Astrocyte (in vitro differentiated cells and primary cell): ENCODE measurements around the gene ZNF835. TPM values are rescaled to one million over a fixed set of nuclear protein-coding genes. Genes with fewer than 3 reads are reported as not detected.

Source experiments
- DNase-seq: peaks from one replicate; pipeline ENCODE4 v3.0.0-alpha.2; 2010; ENCODE audit warnings: low read depth
- FAIRE-seq: peaks from 2 replicates; lab custom pipeline; 2011; peaks lifted over from hg19 to GRCh38; lab: Jason Lieb, UNC
- H2AFZ ChIP-seq: 2 replicates; pipeline ENCODE4 v1.6.0; 2012; ENCODE audit warnings: low read depth, low read length, inconsistent platforms
- H3K27ac ChIP-seq: 2 replicates; pipeline ENCODE4 v1.5.1; 2011; ENCODE audit warnings: low read depth, low read length, inconsistent platforms
- H3K27me3 ChIP-seq: 2 replicates; pipeline ENCODE4 v1.6.0; 2011; ENCODE audit warnings: low read length, inconsistent platforms; ENCODE audit not compliant: insufficient read depth
- H3K36me3 ChIP-seq: 2 replicates; pipeline ENCODE4 v1.5.1; 2011; ENCODE audit warnings: low read length, inconsistent platforms; ENCODE audit not compliant: insufficient read depth
- H3K4me1 ChIP-seq: 2 replicates; pipeline ENCODE4 v1.5.1; 2011; ENCODE audit warnings: low read length, inconsistent platforms; ENCODE audit not compliant: insufficient read depth
- H3K4me2 ChIP-seq: 2 replicates; pipeline ENCODE4 v1.6.0; 2012; ENCODE audit warnings: low read length, inconsistent platforms
- H3K4me3 ChIP-seq: 2 replicates; pipeline ENCODE4 v1.5.1; 2011; ENCODE audit warnings: low read depth, mild to moderate bottlenecking, low read length, inconsistent platforms; ENCODE audit not compliant: insufficient read depth
- H3K79me2 ChIP-seq: 2 replicates; pipeline ENCODE4 v1.6.0; 2012; ENCODE audit warnings: mild to moderate bottlenecking, low read length, inconsistent platforms; ENCODE audit not compliant: insufficient read depth
- H3K9ac ChIP-seq: 2 replicates; pipeline ENCODE4 v1.6.0; 2012; ENCODE audit warnings: mild to moderate bottlenecking, low read length, inconsistent platforms
- H3K9me3 ChIP-seq: 2 replicates; pipeline ENCODE4 v1.5.1; 2012; ENCODE audit warnings: low read depth, mild to moderate bottlenecking, low read length, inconsistent platforms; ENCODE audit not compliant: insufficient read depth
- H4K20me1 ChIP-seq: 2 replicates; pipeline ENCODE4 v1.6.0; 2012; ENCODE audit warnings: low read length, inconsistent platforms; ENCODE audit not compliant: insufficient read depth
- H3K27ac Mint-ChIP-seq: one replicate; pipeline ENCODE4 v1.8.0; 2021; ENCODE audit warnings: mild to moderate bottlenecking, mixed read lengths; ENCODE audit not compliant: unreplicated experiment
- H3K27me3 Mint-ChIP-seq: one replicate; pipeline ENCODE4 v1.8.0; 2021; ENCODE audit warnings: low read depth, mixed read lengths; ENCODE audit not compliant: unreplicated experiment
- H3K36me3 Mint-ChIP-seq: one replicate; pipeline ENCODE4 v1.8.0; 2021; ENCODE audit warnings: low read depth, mixed read lengths; ENCODE audit not compliant: unreplicated experiment
- H3K4me1 Mint-ChIP-seq: one replicate; pipeline ENCODE4 v1.8.0; 2021; ENCODE audit warnings: low read depth, mixed read lengths; ENCODE audit not compliant: unreplicated experiment
- H3K4me3 Mint-ChIP-seq: one replicate; pipeline ENCODE4 v1.8.0; 2021; ENCODE audit warnings: mild to moderate bottlenecking, moderate library complexity, mixed read lengths; ENCODE audit not compliant: unreplicated experiment
- H3K9me3 Mint-ChIP-seq: one replicate; pipeline ENCODE4 v1.8.0; 2021; ENCODE audit warnings: mild to moderate bottlenecking, mixed read lengths; ENCODE audit not compliant: unreplicated experiment
- EZH2 ChIP-seq: IDR thresholded peaks from 2 replicates; pipeline ENCODE4 v1.6.1; 2012; ENCODE audit warnings: mild to moderate bottlenecking, low read length, inconsistent platforms; ENCODE audit not compliant: insufficient read depth
- total RNA-seq: library from RNA; stranded (reverse); gene quantifications from 2 replicates; pipeline ENCODE4 v1.2.1, GENCODE V29; 2021
- TF ChIP-seq, protein P1 (sequence below): IDR thresholded peaks from 2 replicates; pipeline ENCODE4 v1.5.1; 2011; ENCODE audit warnings: low read depth, mild to moderate bottlenecking, inconsistent platforms, low read length, moderate library complexity; ENCODE audit not compliant: insufficient read depth

Gene ZNF835
- total RNA-seq, 1 donor from 2014 or later, result not detected

DNA sequence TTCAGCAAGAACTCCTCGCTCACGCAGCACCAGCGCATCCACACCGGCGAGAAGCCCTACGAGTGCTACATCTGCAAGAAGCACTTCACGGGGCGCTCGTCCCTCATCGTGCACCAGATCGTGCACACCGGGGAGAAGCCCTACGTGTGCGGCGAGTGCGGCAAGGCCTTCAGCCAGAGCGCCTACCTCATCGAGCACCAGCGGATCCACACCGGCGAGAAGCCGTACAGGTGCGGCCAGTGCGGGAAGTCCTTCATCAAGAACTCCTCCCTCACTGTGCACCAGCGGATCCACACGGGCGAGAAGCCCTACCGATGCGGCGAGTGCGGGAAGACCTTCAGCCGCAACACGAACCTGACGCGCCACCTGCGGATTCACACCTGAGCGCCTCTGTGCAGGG lies 49.2 kb downstream of the ZNF835 start:
- no peak overlapping the region for H3K9ac ChIP-seq
- no peaks in the 10 kb centered on the region for H3K4me1 Mint-ChIP-seq
- peaks cover 22% of the 10 kb centered on the region for H3K9me3 ChIP-seq
- TF ChIP-seq, protein P1, sequence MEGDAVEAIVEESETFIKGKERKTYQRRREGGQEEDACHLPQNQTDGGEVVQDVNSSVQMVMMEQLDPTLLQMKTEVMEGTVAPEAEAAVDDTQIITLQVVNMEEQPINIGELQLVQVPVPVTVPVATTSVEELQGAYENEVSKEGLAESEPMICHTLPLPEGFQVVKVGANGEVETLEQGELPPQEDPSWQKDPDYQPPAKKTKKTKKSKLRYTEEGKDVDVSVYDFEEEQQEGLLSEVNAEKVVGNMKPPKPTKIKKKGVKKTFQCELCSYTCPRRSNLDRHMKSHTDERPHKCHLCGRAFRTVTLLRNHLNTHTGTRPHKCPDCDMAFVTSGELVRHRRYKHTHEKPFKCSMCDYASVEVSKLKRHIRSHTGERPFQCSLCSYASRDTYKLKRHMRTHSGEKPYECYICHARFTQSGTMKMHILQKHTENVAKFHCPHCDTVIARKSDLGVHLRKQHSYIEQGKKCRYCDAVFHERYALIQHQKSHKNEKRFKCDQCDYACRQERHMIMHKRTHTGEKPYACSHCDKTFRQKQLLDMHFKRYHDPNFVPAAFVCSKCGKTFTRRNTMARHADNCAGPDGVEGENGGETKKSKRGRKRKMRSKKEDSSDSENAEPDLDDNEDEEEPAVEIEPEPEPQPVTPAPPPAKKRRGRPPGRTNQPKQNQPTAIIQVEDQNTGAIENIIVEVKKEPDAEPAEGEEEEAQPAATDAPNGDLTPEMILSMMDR, result no peak
- TF ChIP-seq EZH2, result no peak
- H3K4me1 ChIP-seq, result no peaks in the 10 kb centered on the region
- H3K27ac Mint-ChIP-seq, result no peak overlapping the region
- no peak overlapping the region for H3K4me3 Mint-ChIP-seq
- no peaks in the 10 kb centered on the region for H3K27me3 ChIP-seq
- H3K4me2 ChIP-seq, result no peak overlapping the region
- H3K36me3 ChIP-seq, result peaks cover 5% of the 10 kb centered on the region
- peaks cover 5% of the 10 kb centered on the region for H4K20me1 ChIP-seq
- H3K27me3 Mint-ChIP-seq, result no peaks in the 10 kb centered on the region
- H3K79me2 ChIP-seq, result peaks cover 4% of the 10 kb centered on the region
- no peak overlapping the region for H2AFZ ChIP-seq
- H3K4me3 ChIP-seq, result no peak overlapping the region
- FAIRE-seq (no peak), DNase-seq (no peak)
- H3K9me3 Mint-ChIP-seq, result peaks cover 35% of the 10 kb centered on the region
- H3K36me3 Mint-ChIP-seq, result peaks cover 66% of the 10 kb centered on the region
- no peak overlapping the region for H3K27ac ChIP-seq

DNA sequence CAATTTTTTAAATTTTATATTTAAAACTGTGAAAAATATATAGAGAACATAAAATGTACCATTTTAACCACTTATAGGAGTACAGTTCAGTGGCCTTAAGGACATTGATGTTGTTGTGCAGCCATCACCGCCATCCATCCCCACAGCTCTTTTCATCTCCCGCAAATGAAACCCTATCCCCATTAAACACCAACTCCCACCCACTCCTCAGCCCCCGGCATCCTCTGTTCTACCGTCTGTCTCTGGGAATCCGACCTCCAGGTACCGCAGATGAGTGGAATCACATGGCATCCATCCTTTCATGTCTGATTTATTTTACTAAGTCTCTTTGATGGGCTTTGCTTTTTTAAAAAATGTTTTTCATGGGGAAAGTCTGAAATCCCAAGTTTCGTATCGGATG lies 52.4 kb downstream of the ZNF835 start:
- Histone ChIP-seq H3K36me3 (peaks cover 7% of the 10 kb centered on the region), H2AFZ (no peak overlapping the region), H3K27ac (no peak overlapping the region), H3K9ac (no peak overlapping the region), H3K4me1 (no peaks in the 10 kb centered on the region), H3K9me3 (peaks cover 13% of the 10 kb centered on the region), H4K20me1 (peaks cover 10% of the 10 kb centered on the region), H3K4me2 (no peak overlapping the region), H3K27me3 (no peaks in the 10 kb centered on the region), H3K79me2 (peaks cover 19% of the 10 kb centered on the region), H3K4me3 (no peak overlapping the region)
- DNase-seq, result no peak
- peaks cover 35% of the 10 kb centered on the region for H3K9me3 Mint-ChIP-seq
- H3K4me1 Mint-ChIP-seq, result no peaks in the 10 kb centered on the region
- H3K27ac Mint-ChIP-seq, result no peak overlapping the region
- H3K36me3 Mint-ChIP-seq, result peaks cover 64% of the 10 kb centered on the region
- no peak for FAIRE-seq
- H3K4me3 Mint-ChIP-seq, result no peak overlapping the region
- TF ChIP-seq, protein P1, result no peak
- no peak for TF ChIP-seq EZH2
- no peaks in the 10 kb centered on the region for H3K27me3 Mint-ChIP-seq

DNA sequence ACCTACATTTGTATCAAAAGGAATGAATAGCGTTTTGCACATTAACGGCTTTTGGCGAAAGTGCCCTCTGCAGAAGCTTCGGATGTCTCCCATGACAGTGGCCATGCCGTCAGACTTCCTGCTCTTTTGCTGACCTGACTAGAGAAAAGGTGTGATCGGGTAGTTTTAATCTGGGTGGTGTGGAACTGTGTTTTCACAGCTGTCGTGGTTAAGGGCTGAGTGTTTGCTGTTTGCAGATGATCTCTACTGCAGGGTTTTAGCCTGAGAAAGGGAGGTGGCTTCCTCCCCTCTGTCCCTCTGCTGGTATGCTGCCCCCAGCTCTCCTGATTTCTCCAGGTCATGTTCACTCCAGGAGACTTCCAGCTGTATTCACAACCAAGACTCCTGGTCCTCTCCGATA lies 54.0 kb downstream of the ZNF835 start:
- Histone ChIP-seq H3K9ac (no peak overlapping the region), H2AFZ (no peak overlapping the region), H3K4me1 (no peaks in the 10 kb centered on the region), H3K27me3 (no peaks in the 10 kb centered on the region), H3K79me2 (peaks cover 30% of the 10 kb centered on the region), H4K20me1 (peaks cover 20% of the 10 kb centered on the region), H3K9me3 (peaks cover 8% of the 10 kb centered on the region), H3K27ac (no peak overlapping the region), H3K4me2 (no peak overlapping the region), H3K4me3 (no peak overlapping the region), H3K36me3 (peaks cover 3% of the 10 kb centered on the region)
- FAIRE-seq (no peak), DNase-seq (no peak)
- TF ChIP-seq, protein P1, result no peak
- no peak for TF ChIP-seq EZH2
- Mint-ChIP-seq H3K9me3 (peaks cover 31% of the 10 kb centered on the region), H3K4me3 (no peak overlapping the region), H3K27me3 (no peaks in the 10 kb centered on the region), H3K4me1 (peaks cover 2% of the 10 kb centered on the region), H3K36me3 (peaks cover 64% of the 10 kb centered on the region), H3K27ac (no peak overlapping the region)
